Raji (cell line): Measurements from ENCODE around the gene DSC3.

Source experiments
- POLR2A ChIP-seq: IDR thresholded peaks from 2 replicates; pipeline ENCODE4 v1.6.1; 2011; ENCODE audit warnings: low read depth, low read length, control low read depth; ENCODE audit not compliant: insufficient read depth

The DSC3 gene

DNA sequence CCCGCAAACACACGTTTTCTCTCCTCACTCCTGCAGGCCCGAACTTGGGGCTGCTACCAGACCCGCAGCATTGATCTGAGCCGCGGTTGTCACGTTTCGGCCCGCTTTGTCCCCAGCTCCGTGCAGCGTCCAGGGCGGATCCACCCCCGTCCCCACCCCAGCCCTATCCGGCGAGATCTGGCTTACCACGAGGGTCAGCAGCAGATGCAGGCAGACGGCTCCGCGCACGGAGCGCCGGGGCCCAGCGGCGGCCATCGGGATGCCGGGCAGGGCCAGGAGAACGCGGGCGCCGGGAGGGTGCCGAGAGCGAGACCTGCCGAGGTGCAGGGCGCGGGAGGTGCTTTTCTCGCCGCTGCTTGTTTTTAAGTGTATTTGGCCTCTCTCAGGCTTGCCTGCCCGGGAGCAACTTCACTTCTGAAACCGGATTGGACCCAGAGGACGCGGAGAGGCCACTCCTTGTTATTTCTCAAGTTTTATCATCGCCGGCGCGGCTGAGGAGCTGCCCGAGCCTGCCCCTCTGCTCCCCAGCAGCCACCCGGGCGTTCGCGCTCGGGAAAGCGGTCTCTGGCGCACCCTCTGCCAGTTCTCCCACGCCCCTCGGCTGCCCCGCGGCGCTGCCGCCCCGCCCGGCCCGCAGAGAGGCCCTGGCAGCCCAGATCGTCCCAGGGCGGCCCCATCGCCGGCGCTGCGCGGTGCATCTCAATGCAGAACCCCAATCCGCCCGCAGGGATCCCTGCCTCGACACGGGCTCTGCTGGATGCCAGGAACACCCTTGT lies at the start of gene DSC3:
Gene DSC3, minus strand, starts transcription at position 337 of the 776 bp plus-strand sequence. Its CDS starts 82 bp downstream, at position 255.
- no peak for TF ChIP-seq POLR2A

DNA sequence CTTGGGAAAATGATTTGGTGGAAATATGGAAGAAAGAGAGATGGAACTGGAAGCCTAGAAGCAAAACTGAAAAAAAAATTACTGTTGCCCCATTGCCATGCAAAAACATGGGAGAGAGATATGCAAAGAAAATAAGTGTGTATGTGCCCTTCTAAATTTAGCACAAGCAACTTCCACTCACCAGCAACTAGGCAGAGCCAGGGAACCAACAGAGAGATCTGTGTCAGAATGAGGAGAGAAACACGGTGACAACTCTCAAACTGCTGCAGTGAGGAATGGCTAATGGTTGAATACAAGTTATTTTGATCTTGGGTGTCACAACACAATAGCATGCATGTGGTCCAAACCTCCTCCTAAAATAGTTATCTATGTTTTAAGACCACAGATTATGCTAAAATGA lies 48.8 kb upstream of the DSC3 start:
- TF ChIP-seq POLR2A: no peak

DNA sequence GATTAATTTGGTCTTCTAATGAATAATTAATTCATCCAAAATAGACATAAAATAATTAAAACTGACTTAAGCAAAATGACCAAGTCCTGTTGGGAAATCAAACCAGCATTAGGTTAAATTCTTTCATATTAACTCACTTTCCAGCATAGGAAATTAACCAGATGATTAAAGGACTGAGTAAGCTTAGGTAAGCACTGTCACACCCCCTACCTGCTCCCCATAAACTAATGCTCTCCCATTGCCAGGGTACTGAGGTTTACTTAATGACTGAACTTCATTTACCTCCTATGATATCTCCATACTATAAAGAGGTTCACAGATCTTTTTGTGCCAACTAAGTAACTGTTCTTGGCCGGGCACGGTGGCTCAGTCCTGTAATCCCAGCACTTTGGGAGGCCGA lies 46.0 kb upstream of the DSC3 start:
- TF ChIP-seq POLR2A: no peak

DNA sequence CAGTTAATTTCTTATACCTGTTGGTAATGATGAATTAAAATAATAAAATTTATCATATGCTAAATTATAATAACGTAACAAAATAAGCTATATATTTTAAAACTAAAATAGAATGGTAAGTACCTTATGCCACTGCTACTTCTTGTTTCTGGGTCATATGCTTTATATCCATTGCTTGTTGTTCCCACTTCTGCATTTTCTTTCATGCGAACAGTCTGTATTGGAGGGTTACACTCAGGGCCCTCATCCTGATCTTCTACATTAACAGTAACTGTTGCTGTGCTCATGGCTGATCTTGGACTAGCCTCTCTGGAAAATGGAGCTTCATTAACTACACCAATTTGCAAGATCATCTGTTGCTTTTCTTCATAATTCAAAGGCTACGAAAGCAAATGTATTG lies 37.4 kb upstream of the DSC3 start:
- no peak for TF ChIP-seq POLR2A

GRCh38 chr18:31077878-31078277 lies 35.3 kb upstream of the DSC3 start:
- no peak for TF ChIP-seq POLR2A

DNA sequence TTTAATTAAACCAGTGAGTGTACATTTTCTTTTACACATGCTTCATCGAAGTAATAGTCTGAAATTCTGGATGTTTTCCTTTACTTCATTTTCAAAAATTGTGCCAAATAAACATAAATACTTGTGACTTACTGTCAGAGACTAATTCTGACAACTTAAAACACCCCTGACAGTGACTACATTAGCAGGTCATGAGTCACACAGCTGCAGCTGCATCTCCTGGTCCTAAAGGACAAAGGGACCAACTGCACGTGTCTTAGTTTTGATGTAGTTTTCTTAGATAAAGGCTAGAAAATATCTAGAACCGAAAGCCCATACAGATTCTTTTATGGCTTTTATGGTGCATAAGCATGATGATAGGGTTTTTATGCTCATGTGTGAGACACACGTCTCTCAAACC lies 29.6 kb upstream of the DSC3 start:
- no peak for TF ChIP-seq POLR2A

- TF ChIP-seq POLR2A: no peak
These were observed 27.7 kb upstream of the DSC3 start for GRCh38 chr18:31070206-31070605.

DNA sequence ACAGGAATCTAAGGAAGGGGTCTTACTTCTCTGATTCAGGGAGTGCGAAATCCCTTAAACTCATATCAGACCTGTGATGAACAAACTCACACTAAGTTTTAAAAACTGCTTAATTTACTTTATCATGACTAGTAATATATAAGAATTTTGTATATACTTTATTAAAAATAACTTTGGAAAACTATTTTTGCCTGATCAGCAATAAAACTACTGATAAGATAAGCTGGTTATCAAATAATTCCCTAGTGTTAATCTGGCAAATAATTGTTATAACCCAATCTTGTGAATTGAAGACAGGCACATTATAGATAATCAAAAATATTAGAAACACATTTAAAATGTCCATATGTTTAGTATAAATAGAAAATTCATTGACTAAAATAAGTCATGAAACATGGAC lies 23.7 kb upstream of the DSC3 start:
- TF ChIP-seq POLR2A: no peak

GRCh38 chr18:31065036-31065773 lies 22.7 kb upstream of the DSC3 start:
- no peak for TF ChIP-seq POLR2A

DNA sequence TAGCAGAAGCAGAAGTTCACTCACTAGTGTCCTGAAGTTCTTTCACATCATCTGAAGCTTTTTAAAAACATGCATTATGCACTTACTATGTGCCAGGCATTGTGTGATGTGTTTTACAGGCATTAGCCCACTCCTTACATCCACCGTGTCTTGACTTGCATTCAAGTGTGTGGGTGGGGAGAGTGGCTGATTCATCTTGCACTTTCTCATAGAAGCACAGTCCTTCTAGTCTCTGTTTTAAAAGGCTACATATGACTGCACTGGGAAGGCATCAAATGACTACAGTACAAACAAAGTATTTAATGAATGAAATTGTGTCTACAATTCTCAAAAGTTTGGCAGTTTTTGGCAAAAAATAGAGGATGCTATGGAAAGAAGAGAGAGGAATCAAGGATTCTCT lies 21.6 kb upstream of the DSC3 start:
- no peak for TF ChIP-seq POLR2A

- TF ChIP-seq POLR2A: no peak
These were observed 19.4 kb upstream of the DSC3 start for GRCh38 chr18:31061945-31062344.

DNA sequence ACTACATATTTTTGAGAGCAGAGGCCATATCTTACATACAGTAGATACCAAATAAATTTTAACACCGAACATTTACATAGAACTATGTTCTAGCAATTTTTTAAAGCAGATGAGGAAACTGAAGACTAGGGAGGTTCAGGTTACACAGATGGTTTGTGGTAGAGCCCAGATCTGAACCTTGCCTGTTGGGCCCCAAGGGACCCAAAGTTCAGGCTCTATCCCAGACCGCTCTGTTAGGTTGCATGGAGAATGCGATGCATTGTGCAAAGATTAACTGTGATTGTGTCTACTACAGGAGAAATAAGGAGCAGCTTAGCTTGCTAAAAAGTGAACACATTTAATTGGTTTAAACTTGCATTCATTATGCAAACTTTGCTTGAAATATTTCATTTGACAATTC lies 16.4 kb upstream of the DSC3 start:
- TF ChIP-seq POLR2A: no peak

DNA sequence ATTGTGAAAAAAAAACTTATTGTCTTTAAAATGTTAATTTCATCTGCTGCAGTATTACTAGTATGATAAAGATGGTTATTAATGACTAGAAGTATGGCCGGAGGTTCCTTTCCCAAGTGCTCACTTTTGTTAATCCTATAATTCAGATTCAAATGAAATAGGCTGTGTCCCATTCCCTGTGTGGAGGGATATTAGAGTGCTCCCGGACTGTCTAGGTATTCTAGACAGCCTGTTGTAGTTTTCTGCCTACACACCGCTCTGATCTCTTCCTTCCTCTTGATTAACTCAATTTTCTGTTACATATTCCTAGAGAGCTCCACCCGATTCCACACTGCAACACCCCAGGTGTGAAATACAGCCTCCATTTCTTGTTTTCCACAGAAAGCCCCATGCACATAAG lies 15.4 kb upstream of the DSC3 start:
- TF ChIP-seq POLR2A: no peak

DNA sequence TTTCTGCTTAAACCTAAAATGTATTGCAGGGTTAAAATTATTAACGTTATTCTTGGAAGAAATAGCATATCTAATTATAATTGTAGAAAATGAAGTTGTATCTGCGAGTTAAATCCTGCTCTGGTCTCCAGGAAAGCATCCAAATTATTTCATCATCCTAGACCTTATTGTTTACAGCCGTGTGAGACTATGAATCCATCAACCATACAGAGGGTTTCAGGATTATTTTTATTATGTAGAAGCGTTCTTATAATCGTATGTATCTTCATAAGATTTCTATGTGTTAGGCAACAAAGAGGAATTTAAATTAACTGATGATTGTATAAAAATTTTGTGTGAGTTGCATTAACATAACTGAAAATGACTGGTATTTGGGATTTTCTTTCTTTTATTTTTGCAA lies 14.5 kb upstream of the DSC3 start:
- TF ChIP-seq POLR2A: no peak

DNA sequence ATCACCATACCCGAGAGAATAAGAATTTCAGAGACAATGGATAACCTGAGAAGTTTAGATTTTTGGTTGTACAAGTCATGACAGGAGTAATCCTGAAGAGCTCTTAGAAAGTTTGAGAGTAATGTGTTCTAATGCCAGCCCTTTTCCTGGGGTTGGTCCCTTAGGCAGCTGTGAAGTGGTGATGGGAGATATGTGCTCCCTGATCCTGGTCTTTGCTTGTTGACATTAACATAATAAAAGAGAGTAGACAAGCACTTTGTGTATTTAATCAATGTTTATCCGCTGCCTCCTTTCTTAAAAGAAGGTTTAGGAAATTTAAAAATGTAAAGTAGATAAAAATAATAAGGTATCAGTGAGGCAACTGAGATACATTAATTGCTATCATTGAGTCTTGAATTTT lies 13.8 kb upstream of the DSC3 start:
- TF ChIP-seq POLR2A: no peak

DNA sequence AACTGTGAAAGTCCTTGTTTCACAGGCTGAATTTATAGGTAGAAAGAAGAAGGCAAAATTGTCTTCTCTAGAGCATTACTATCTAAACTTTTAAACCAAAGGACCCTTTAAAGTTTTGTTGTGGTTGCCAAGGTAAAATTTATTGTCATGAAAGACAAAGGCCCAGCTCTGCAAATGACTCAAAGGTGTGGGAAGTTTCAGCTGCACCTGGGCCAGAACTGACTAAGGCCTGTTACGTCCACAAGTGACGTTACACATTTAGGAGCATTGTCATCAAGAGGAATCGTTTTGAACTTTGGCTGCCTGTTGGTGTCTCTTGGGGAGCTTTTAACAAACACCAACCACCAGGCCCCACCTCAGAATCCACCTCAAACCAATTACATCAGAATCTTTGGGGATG lies 8.1 kb upstream of the DSC3 start:
- TF ChIP-seq POLR2A: no peak
